ENCODE measurements around the gene DENND5A. TPM values are rescaled to one million over a fixed set of nuclear protein-coding genes. Genes with fewer than 3 reads are reported as not detected.

The DENND5A gene
- total RNA-seq, 1 experiment from 2014 or later = 136 TPM

GRCh38 chr11:9219572-9219971 lies 45.6 kb downstream of the DENND5A start:
- in situ Hi-C loops (cut with HindIII; ENCODE audit: low pct_unique_long_range_greater_than_20kb, low sequenced_read_pairs) = no loop called here
- intact Hi-C loops (cut with micrococcal nuclease; ENCODE audit: unreplicated experiment) = no loop called here
- no peak for ATAC-seq
- Histone ChIP-seq H3K27me3 (ENCODE audit: control insufficient read depth, insufficient read depth, low read length) (no peaks in the 10 kb centered on the region), H3K4me1 (ENCODE audit: control insufficient read depth, insufficient read depth, low read length) (peaks cover 19% of the 10 kb centered on the region; the same call in 1 of the 2 replicates), H3K36me3 (ENCODE audit: control insufficient read depth, insufficient read depth, low read length) (no peaks in the 10 kb centered on the region), H3K27ac (ENCODE audit: low read length) (peak overlapping the region; percentile 3; the same call in 1 of the 2 replicates), H3K9me3 (ENCODE audit: control insufficient read depth, insufficient read depth, low read depth, low read length) (no peaks in the 10 kb centered on the region), H3K4me3 (ENCODE audit: low read depth in 2 of 2, low read length in 2 of 2) (no peak overlapping the region)
- TSS peak; percentile 26 for BruUV-seq (replicated peaks)
- TF ChIP-seq TCF7L2 (IDR thresholded peaks at IDR 0.05; ENCODE audit: low read depth, low read length) = no peak
- no peak for TF ChIP-seq POLR2AphosphoS5 (IDR thresholded peaks at IDR 0.05; ENCODE audit: low read depth, low read length)
- no peak for TF ChIP-seq REST (IDR thresholded peaks at IDR 0.05; ENCODE audit: insufficient read depth in 1 of 2, low read depth in 2 of 2, low read length in 1 of 2)
- TF ChIP-seq CTCF (IDR thresholded peaks at IDR 0.05) = no peak
- no peak for TF ChIP-seq SIN3A (IDR thresholded peaks at IDR 0.05; ENCODE audit: borderline replicate concordance, insufficient read depth, low read depth, low read length)
- no peak for DNase-seq (ENCODE audit: low read depth, low spot score)
- ChIA-PET CTCF (no interaction called here), POLR2A (no interaction called here)

GRCh38 chr11:9219115-9219514 lies 46.0 kb downstream of the DENND5A start:
- no peak for ATAC-seq
- in situ Hi-C loops (cut with HindIII; ENCODE audit: low pct_unique_long_range_greater_than_20kb, low sequenced_read_pairs) (no loop called here), intact Hi-C loops (cut with micrococcal nuclease; ENCODE audit: unreplicated experiment) (no loop called here)
- POLR2A ChIA-PET = no interaction called here
- TF ChIP-seq TCF7L2 (IDR thresholded peaks at IDR 0.05; ENCODE audit: low read depth, low read length) (no peak), POLR2AphosphoS5 (IDR thresholded peaks at IDR 0.05; ENCODE audit: low read depth, low read length) (no peak), CTCF (IDR thresholded peaks at IDR 0.05) (no peak), REST (IDR thresholded peaks at IDR 0.05; ENCODE audit: insufficient read depth in 1 of 2, low read depth in 2 of 2, low read length in 1 of 2) (no peak), SIN3A (IDR thresholded peaks at IDR 0.05; ENCODE audit: borderline replicate concordance, insufficient read depth, low read depth, low read length) (no peak)
- no peaks in the 10 kb centered on the region for H3K27me3 ChIP-seq (ENCODE audit: control insufficient read depth, insufficient read depth, low read length)
- no peak overlapping the region for H3K4me3 ChIP-seq (ENCODE audit: low read depth in 2 of 2, low read length in 2 of 2)
- H3K9me3 ChIP-seq (ENCODE audit: control insufficient read depth, insufficient read depth, low read depth, low read length) = no peaks in the 10 kb centered on the region
- CTCF ChIA-PET = no interaction called here
- H3K4me1 ChIP-seq (ENCODE audit: control insufficient read depth, insufficient read depth, low read length) = peaks cover 19% of the 10 kb centered on the region; the same call in 1 of the 2 replicates
- no TSS peak for BruUV-seq (replicated peaks)
- no peaks in the 10 kb centered on the region for H3K36me3 ChIP-seq (ENCODE audit: control insufficient read depth, insufficient read depth, low read length)
- no peak overlapping the region; the same call in 1 of the 2 replicates for H3K27ac ChIP-seq (ENCODE audit: low read length)
- DNase-seq (ENCODE audit: low read depth, low spot score) = no peak

Measured in Panc1 (cell line).